HG03108 (cell line): ENCODE measurements around the gene PHACTR4.
"Not testable (repeated sequence)": the region's sequence is repeated elsewhere in the genome, so short reads cannot be mapped to it uniquely, and the experiment has no call there.

Experiments
- ATAC-seq: cut with Tn5 transposase; IDR thresholded peaks from one replicate; pipeline ENCODE4 v1.9.1; 2021; ENCODE audit warnings: moderate library complexity; ENCODE audit not compliant: unreplicated experiment

Gene PHACTR4

DNA sequence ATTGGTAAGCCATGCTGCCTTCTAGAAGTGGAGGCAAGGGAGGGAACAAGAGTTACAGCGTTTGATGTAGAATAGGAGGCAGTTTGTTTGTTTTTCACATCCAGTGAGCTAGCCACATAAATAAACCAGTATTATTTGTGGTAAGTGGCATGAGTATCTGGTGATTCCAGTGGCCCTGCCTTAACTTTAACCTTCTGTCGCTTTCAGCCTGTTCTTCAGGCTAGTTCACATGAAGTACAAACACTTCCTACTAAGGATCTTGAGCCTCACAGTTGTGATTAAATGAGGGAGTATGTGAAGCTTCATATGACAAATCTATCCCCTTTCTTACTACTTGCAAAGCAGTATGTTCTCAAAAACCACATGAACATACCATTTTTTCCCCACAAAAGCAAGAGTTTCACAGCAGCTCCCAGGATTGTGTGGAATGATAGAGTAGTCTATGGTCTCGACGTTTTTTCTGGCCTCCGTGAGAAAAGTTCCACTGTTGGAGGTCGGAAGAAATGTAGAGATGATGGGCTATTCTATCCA, 59.5 kb downstream of the PHACTR4 start:
- ATAC-seq: no peak

DNA sequence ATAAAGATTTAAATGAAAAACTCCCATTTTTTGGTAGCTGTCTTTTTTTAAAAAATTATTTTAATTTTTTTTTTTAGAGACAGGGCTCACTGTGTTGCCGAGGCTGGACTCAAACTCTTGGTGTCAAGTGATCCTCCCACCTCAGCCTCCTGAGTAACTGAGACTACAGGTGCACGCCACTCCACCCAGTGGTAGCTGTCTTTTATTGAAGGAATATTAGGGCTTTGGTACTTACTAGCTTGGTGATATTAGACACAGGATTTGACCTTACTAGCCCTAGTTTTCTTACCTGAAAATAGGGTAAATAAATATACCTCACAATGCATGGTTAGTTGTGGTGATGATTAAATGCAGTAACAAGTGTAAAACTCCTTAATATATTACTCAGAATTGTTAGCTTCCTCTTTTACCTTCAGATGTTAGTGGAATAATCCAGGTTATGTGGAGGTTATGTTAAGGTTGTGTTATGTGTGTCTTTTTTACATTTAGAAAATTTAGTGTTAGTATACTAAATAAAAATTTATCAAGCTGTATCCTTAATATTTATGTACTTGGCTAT, 66.8 kb downstream of the PHACTR4 start:
- no peak for ATAC-seq

DNA sequence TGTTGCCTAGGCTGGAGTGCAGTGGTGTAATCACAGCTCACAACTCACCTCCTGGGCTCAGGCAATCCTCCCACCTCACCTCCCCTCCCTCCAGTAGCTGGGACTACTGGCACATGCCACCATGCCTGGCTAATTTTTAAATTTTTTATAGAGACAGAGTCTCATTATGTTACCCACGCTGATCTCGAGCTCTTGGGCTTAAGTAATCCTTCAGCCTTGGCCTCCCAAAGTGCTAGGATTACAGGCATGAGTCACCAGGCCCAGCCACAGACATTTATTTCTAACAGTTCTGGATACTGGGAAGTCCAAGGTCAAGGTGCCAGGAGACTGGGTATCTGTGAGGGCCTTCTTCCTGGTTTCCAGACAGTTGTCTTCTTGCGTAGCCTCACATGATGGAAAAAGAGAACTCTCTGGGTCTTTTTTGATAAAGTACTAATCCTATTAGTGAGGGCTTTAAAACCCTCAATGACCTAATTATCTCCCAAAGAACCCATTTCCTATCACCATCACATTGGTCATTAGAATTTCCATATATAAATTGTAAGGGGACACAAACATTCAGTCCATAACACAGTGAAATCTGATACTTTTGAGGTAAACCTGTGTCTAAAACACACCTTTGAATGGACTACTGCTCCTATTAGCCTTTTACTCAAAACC, 67.9 kb downstream of the PHACTR4 start:
- no peak for ATAC-seq

DNA sequence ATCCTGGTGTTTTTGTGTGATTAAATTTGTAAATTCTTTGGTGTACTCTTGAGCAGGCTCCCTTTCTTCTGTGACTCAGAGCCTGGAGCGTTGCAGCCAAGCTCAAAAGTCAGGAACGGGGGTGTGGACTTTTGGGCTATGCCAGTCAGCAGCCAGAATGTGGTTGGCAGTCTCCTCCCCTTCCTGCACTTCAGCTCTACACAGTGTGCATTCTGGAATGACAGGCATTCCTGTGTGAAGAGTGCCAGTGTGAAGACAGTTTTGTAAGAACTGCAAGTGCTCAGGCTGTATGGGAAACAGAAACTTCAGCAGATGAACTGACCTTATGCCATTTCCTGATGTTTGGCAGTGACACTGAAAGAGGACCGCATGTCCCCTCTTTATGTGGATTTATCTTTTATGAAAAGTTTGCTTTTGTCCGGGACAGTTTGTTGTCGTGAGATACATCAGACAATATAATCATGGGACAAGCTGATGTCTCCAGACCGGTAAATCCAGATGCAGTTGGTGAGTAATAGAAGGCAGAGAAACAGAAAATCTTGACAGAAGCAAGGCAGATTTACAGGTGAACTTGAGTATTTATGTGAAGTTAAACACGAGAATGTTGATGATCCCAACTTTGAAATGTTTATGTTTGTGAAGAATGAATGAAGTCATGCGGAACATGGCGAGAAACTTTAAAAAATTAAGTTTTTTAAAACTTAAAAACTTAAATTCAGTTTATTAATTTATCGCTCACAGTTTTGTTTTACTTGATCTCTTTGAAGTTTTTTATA, 68.6 kb downstream of the PHACTR4 start:
- no peak for ATAC-seq

DNA sequence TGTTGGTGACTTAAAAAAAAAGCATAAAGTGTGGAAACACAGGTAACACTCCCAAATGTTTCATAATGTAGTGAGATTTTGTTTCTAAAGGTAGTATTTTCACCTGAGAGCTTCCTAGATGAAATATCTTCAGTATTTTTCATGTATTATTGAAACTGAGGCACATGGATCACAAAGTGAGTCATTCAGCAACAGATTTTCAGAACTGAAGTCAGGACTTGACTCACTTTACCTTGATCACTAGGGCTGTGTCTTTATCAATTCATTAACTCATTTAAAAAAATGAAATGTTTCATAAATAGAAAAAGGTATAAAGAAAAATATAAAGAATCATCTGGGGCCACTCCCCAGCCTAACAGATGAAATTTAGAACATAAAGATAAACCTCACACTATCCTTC, 69.8 kb downstream of the PHACTR4 start:
- ATAC-seq: no peak

DNA sequence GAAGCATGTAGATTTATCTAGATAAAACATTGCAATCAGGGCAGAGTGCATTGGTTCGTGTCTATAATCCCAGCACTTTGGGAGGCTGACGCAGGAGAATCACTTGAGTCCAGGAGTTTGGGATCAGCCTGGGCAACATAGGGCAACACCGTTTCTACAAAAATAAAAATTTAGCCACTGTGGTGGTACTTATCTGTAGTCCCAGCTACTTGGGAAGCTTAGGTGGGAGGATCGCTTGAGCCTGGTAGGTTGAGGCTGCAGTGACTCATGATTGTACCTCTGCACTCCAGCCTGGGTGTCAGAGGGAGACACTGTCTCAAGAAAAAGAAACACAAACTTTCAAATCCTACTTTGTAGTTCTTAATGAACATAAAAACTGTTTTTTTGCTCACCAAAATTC, 72.1 kb downstream of the PHACTR4 start:
- ATAC-seq: no peak

DNA sequence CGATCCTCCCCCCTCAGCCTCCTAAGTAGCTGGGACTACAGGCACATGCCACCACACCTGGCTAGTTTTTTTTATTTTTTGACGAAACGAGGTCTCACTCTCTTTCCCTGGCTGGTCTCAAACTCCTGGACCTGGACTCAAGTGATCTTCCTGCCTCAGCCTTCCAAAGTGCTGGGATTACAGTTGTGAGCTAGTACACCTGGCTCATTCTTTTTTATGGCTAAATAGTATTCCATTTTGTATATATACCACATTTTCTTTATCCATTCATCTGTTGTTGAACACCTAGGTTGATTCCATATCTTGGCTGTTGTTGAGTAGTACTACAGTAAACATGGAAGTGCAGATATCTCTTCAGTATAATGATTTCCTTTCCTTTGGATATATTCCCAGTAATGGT, 74.0 kb downstream of the PHACTR4 start:
- no peak for ATAC-seq

DNA sequence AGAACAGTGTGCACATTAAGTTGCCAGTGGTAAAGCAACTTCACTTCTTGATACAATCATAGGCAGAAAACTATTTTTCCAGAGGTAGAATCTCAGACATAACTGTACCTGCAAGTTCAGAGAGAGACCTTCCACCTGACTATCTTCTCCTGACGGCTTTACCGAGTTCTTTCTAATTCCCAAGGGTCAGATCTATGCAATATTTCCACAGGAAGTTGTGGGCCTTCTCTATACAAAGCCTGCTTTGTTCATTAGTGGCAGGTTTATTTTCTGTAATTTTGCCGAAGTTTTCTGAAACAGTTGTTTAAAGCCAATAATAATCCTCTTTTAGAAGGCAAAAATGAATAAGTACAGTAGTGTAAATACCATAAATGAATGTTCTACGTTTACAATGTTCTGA, 78.1 kb downstream of the PHACTR4 start:
- no peak for ATAC-seq

DNA sequence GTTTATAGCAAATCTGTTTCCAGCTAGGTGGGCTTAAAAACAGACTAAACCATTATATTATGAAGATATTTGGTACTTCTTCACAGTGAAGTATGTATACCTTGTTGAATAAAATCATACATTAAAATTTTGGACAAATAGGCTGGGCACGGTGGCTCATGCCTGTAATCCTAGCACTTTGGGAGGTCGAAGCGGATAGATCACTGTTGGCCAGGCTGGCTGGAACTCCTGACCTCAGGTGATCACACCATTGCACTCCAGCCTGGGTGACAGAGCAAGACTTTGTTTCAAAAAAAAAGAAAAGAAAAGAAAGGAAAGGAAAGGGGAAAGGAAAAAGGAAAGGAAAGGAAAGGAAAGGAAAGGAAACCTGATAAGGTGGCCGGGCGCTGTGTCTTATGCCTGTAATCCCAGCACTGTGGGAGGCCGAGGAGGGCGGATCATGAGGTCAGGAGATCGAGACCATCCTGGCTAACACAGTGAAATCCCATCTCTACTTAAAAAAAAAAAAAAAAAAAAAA, 78.6 kb downstream of the PHACTR4 start:
- not testable (repeated sequence) for ATAC-seq

DNA sequence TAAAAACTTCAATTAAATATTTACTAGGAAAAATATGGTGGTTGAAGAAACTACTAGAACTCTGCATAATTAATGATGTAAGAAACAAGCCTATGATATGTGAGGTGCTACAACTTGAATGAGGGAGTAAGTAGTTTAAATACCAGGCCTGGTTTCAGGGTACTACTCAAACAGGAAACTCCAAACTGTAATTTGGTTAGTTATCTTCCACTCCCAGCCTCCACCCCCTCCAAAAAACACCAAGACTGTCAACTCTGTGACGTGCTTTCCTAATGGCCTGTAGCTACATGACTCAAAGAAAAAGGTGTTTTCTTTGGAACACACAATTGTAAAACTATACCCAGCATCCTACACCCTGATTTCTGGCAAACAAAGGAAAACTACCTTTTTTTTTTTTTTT, 80.4 kb downstream of the PHACTR4 start:
- peak; percentile 56 for ATAC-seq

DNA sequence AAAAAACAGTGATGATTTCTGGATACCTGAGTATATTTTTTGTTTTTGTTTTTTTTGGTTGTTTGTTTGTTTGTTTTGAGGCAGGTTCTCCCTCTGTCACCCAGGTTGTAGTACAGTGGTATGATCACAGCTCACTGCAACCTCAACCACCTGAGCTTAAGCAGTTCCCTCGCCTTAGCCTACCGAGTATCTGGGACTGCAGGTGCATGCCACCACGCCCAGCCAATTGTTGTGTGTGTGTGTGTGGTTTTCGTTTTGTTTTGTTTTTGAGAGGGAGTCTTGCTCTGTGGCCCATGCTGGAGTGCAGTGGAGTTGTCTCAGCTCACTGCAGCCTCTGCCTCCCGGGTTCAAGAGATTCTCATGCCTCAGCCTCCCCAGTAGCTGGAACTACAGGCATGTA, 81.0 kb downstream of the PHACTR4 start:
- ATAC-seq: no peak

DNA sequence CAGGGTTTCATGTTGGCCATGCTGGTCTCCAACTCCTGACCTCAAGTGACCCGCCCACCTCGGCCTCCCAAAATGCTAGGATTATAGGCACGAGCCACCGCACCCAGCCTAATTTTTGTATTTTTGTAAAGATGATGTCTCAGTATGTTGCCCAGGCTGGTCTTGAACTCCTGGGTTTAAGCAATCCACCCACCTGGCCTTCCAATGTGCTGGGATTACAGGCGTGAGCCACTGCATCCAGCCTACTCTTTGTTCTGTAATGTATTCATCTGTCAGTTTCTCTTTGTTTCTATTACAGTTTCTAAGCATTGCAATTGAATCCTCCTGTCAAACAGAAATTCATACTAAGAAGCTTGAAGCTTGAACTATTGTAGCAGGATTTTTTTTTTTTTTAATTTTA, 81.5 kb downstream of the PHACTR4 start:
- no peak for ATAC-seq

DNA sequence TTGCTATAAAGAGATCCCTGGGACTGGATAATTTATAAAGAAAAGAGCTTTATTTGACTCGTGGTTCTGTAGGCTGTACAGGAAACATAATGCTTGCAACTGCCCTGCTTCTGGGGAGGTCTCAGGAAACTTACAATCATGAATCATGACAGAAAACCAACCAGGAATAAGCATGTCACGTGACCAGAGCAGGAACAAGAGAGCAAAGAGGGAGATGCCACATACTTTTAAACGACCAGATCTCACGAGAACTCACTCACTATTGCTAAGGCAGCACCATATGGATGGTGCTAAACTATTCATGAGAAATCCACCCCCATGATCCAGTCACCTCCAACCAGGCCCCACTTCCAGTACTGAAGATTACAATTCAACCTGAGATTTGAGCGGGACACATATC, 86.5 kb downstream of the PHACTR4 start:
- no peak for ATAC-seq

DNA sequence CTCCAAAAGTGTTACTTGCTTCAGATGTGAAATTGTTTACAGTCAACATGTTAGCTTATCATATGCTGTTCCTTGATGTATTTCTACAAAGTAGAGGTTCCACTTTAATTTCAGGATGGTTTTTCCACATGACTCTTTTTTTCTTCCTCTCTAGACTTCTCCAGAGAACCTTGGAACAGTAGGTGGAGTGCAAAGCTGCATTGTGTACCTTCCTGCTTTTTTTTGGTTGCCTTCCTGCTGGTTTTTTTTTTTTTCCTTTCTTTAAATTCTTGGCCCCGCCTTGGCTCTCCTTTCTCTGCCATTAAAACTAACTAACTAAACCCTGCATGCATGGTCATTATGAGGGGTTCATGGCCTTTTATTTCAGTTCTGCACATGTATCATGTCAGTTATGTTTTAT, 88.1 kb downstream of the PHACTR4 start:
- no peak for ATAC-seq

DNA sequence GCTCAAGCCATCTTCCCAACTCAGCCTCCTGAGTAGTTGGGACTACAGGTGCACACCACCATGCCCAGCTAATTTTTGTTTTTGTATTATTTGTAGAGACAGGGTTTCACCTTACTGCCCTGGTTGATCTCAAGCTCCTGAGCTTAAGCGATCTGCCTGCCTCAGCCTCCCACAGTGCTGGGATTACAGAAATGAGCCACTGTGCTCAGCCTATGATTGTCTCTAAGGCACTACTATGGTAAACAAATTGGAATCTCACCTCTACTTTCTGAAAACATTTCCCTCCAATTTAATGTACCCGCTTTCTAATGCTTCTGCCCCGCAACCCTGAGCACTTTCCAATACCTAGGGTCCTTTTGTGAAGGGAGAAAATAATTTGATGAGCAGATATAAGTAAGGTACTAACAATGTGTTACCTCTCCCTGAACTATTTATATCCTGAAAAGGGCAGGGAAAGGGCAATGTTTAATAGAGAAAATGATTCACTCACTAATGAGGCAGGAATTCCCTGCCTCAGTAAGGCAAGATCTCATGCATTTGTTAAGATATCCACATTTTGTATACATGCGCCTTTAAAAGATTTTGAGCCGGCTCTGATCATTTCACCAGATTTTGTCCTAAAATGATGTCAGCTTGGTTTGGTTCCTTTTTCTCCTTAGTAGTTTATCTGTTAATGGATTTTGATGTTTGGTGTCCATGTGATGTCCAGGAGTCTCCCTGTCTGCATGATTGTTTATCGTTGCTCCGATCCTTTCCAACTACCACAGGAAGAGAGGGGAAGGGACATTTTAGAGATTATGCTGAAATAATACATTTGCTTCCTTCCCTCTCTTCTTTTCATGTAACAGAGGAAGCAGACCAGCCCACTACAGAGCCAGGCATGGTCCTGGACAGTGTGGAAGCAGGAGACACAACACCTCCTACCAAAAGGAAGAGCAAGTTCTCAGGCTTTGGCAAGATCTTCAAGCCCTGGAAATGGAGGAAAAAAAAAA, 89.0 kb downstream of the PHACTR4 start:
- ATAC-seq: no peak

DNA sequence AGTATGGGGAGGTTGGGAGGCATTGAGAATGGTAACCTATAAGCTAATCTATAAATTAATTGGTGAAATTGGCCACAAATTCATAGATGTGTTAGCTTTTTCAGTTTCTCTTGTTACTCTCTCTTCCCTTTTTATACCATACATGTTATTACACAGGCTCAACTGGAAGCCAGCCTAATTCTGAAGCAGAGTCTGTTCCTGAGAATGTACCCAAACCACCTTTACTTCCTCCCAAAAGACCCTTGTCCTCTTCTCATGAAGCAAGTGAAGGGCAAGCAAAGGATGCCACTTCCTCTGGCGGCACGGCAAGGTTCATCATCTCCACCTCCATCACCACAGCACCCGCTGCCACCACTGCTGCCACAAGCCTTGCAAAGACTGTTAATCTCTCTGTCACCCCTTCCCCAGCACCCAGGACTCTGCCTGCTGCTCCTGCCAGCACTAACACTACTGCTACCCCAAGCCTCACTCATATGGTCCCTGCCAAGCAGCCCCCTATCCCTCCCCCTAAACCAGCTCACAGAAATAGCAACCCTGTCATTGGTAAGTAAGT, 96.8 kb downstream of the PHACTR4 start:
- no peak for ATAC-seq

DNA sequence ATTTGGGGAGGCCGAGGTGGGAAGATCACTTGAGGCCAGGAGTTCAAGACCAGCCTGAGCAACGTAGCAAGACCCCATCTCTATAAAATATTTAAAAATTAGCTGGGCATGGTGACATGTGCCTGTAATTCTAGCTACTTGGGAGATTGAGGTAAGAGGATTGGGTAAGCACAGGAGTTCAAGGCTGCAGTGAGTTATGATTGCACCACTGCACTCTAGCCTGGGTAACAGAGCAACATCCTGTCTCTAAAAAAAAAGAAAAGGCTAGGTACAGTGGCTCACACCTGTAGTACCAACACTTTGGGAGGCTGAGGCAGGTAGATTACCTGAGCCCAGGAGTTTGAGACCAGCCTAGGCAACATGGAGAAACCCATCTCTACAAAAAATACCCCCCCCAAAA, 100.6 kb downstream of the PHACTR4 start:
- no peak for ATAC-seq

DNA sequence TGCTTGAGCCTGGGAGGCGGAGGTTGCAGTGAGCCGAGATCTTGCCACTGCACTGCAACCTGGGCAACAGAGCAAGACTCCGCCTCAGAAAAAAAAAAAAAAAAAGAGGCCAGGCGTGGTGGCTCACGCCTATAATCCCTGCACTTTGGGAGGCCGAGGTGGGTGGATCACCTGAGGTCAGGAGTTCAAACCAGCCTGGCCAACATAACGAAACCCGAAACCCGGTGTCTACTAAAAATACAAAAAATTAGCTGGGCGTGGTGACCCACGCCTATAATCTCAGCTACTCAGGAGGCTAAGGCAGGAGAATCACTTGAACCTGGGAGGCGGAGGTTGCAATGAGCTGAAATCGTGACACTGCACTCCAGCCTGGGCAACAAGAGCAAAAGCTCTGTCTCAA, 110.0 kb downstream of the PHACTR4 start:
- not testable (repeated sequence) for ATAC-seq

DNA sequence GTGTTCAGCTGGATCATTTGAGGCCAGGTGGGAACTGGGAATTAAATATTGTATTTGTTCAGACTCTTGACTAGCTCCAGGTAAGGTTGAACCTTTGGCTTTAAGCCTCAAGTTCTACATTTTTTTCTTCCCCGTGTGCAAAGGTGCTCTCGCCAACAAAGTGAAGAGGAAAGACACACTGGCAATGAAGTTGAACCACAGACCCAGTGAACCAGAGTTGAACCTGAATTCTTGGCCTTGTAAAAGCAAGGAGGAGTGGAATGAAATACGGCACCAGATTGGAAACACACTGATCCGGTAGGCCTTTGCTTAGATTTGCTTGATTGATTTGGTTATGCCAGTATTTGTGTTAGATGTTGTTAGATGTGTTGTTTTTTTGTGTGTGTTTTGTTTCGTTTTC, 110.8 kb downstream of the PHACTR4 start:
- no peak for ATAC-seq

DNA sequence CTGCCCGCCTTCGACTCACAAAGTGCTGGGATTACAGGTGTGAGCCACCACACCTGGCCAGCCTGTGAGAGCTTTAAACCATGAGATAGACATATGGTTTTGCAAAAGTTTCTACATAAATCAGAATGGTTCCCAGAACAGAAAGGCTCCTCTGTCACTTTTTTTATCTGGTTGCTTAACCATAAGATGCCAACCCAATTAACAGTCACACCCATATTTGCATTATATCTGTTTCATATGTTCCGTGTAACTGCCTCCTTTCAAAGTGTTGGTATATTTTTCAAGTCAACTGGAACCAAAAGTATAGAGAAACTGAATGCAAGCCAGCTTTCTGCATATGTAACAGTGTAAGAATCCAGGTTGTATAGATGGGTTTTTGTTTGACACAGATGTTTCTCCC, 112.6 kb downstream of the PHACTR4 start:
- ATAC-seq: no peak
